Neural progenitor cell (in vitro differentiated cells): Measurements from ENCODE around the gene THEM4. TPM values are rescaled to one million over a fixed set of nuclear protein-coding genes. Genes with fewer than 3 reads are reported as not detected.

Experiments used
- DNase-seq: peaks from one replicate; pipeline ENCODE4 v3.0.0-alpha.2; 2016; ENCODE audit warnings: low spot score
- H2AFZ ChIP-seq: fragments of 200-600 bp; sonication (generic); replicated peaks from 2 replicates; pipeline ENCODE4 v1.6.1; 2016; ENCODE audit warnings: antibody characterized with exemption
- H3F3A ChIP-seq: fragments of 200-600 bp; sonication (generic); 2 replicates; pipeline ENCODE4 v1.6.1; 2016; ENCODE audit warnings: antibody characterized with exemption, low read depth
- H3K27ac ChIP-seq: fragments of 200-600 bp; sonication (generic); 2 replicates; pipeline ENCODE4 v1.5.1; 2016; ENCODE audit warnings: mild to moderate bottlenecking
- H3K27me3 ChIP-seq: fragments of 200-600 bp; sonication (generic); 2 replicates; pipeline ENCODE4 v1.6.1; 2016; ENCODE audit warnings: mild to moderate bottlenecking, moderate library complexity
- H3K36me3 ChIP-seq: fragments of 200-600 bp; sonication (generic); 2 replicates; pipeline ENCODE4 v1.5.1; 2016
- H3K4me1 ChIP-seq: fragments of 200-600 bp; sonication (generic); 2 replicates; pipeline ENCODE4 v1.6.1; 2016; ENCODE audit warnings: mixed run types
- H3K4me2 ChIP-seq: fragments of 200-600 bp; sonication (generic); 2 replicates; pipeline ENCODE4 v1.6.1; 2016
- H3K4me3 ChIP-seq: fragments of 200-600 bp; sonication (generic); 2 replicates; pipeline ENCODE4 v1.5.1; 2016
- H3K79me2 ChIP-seq: fragments of 200-600 bp; sonication (generic); 2 replicates; pipeline ENCODE4 v1.6.1; 2016; ENCODE audit warnings: low read depth
- H3K9ac ChIP-seq: fragments of 200-600 bp; sonication (generic); 2 replicates; pipeline ENCODE4 v1.6.1; 2016
- H3K9me3 ChIP-seq: fragments of 200-600 bp; sonication (generic); 2 replicates; pipeline ENCODE4 v1.5.1; 2016; ENCODE audit warnings: low read depth
- H4K20me1 ChIP-seq: fragments of 200-600 bp; sonication (generic); 2 replicates; pipeline ENCODE4 v1.6.1; 2016; ENCODE audit warnings: low read depth
- H3K27ac Mint-ChIP-seq: 3 replicates; pipeline ENCODE4 v1.8.0; 2021; ENCODE audit warnings: mixed read lengths
- H3K27me3 Mint-ChIP-seq: 2 replicates; pipeline ENCODE4 v1.8.0; 2022; ENCODE audit warnings: low read depth, mild to moderate bottlenecking, inconsistent platforms, moderate library complexity, mixed read lengths; ENCODE audit not compliant: insufficient read depth
- H3K36me3 Mint-ChIP-seq: 3 replicates; pipeline ENCODE4 v1.8.0; 2021; ENCODE audit warnings: mixed read lengths
- H3K4me1 Mint-ChIP-seq: 3 replicates; pipeline ENCODE4 v1.8.0; 2021; ENCODE audit warnings: mixed read lengths
- H3K4me3 Mint-ChIP-seq: 3 replicates; pipeline ENCODE4 v1.8.0; 2021; ENCODE audit warnings: mild to moderate bottlenecking, moderate library complexity, mixed read lengths
- H3K9me3 Mint-ChIP-seq: 3 replicates; pipeline ENCODE4 v1.8.0; 2020; ENCODE audit warnings: mixed read lengths
- EZH2 ChIP-seq: fragments of 200-600 bp; sonication (generic); IDR thresholded peaks from 2 replicates; pipeline ENCODE4 v1.6.1; 2017; ENCODE audit warnings: antibody characterized with exemption, mild to moderate bottlenecking, moderate library complexity
- EZH2phosphoT487 ChIP-seq: fragments of 200-600 bp; sonication (generic); IDR thresholded peaks from 2 replicates; pipeline ENCODE4 v1.6.1; 2017; ENCODE audit warnings: antibody characterized with exemption
- total RNA-seq: library from RNA; depleted of rRNA; stranded (reverse); fragments of >200 nt; gene quantifications from 2 replicates; pipeline ENCODE4 v1.2.3, GENCODE V29; 2015; ENCODE audit warnings: low replicate concordance
- TF ChIP-seq, protein P1 (sequence below): fragments of 200-600 bp; sonication (generic); IDR thresholded peaks from 2 replicates; pipeline ENCODE4 v1.5.1; 2017; ENCODE audit warnings: antibody characterized with exemption, mild to moderate bottlenecking

THEM4 gene
- total RNA-seq, 1 donor from 2014 or later: 14.1 TPM

DNA sequence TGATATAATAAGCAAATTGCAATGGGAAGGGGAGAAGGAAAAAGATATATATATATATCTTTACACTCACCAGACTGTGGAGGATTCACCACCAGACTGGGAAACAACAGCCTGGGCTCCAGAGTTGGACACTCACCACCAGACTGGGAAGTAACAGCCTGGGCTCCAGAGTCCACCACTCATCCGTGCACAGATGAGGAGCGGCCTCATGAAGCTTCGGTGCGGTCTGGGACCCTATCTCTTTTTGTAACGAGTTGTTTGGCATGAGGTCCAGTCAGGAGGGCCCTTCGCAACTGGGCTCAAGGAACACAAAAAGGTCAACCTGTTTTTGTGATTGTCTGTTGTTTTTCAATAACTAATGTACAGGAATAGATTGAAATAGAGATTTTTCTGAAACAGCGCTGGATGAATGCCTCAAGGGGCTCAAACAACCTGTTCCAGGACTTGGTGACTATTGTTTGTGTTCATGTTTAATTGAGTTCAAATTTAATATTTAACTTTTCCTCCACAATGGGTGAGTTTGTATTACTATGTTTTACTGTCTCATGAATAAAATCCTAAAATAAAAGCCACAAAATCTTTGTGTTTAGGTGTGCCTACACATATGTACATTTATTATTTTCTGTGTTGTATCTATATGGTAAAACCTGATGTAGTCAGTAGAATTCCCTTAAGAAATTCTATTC lies 44.2 kb upstream of the THEM4 start:
- H3K27me3 ChIP-seq: no peaks in the 10 kb centered on the region
- Mint-ChIP-seq H3K36me3 (no peaks in the 10 kb centered on the region), H3K27me3 (peaks cover 4% of the 10 kb centered on the region), H3K4me3 (no peak overlapping the region), H3K27ac (no peak overlapping the region), H3K9me3 (no peaks in the 10 kb centered on the region), H3K4me1 (no peaks in the 10 kb centered on the region)
- DNase-seq: no peak
- H3K36me3 ChIP-seq: no peaks in the 10 kb centered on the region
- H3K9ac ChIP-seq: no peak overlapping the region
- no peak overlapping the region for H3K4me3 ChIP-seq
- no peak overlapping the region for H3K4me2 ChIP-seq
- no peaks in the 10 kb centered on the region for H4K20me1 ChIP-seq
- H3K9me3 ChIP-seq: no peaks in the 10 kb centered on the region
- TF ChIP-seq EZH2: no peak
- TF ChIP-seq, protein P1, sequence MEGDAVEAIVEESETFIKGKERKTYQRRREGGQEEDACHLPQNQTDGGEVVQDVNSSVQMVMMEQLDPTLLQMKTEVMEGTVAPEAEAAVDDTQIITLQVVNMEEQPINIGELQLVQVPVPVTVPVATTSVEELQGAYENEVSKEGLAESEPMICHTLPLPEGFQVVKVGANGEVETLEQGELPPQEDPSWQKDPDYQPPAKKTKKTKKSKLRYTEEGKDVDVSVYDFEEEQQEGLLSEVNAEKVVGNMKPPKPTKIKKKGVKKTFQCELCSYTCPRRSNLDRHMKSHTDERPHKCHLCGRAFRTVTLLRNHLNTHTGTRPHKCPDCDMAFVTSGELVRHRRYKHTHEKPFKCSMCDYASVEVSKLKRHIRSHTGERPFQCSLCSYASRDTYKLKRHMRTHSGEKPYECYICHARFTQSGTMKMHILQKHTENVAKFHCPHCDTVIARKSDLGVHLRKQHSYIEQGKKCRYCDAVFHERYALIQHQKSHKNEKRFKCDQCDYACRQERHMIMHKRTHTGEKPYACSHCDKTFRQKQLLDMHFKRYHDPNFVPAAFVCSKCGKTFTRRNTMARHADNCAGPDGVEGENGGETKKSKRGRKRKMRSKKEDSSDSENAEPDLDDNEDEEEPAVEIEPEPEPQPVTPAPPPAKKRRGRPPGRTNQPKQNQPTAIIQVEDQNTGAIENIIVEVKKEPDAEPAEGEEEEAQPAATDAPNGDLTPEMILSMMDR: no peak
- TF ChIP-seq EZH2phosphoT487: no peak
- no peaks in the 10 kb centered on the region for H3K79me2 ChIP-seq
- peak overlapping the region; percentile 3 for H2AFZ ChIP-seq
- no peaks in the 10 kb centered on the region for H3F3A ChIP-seq
- H3K4me1 ChIP-seq: no peaks in the 10 kb centered on the region
- no peak overlapping the region for H3K27ac ChIP-seq

DNA sequence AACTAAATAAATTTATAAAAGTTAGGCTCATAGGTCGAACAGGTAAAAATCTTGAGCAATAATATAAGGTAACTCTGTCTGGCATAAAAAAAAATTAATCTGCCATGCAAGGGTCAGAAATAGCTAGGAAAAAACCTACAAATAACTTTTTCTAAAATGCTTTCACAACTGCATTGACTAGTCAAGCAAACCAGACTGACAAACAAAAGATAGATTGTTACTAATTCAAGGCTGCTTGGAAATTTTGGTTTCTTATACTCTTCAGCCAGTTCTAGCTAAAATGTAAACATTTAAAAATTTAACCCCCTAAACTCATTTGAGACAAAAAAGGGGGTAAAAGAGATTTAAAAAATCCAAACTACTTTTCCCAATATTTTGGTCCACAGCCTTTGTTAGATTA lies 43.5 kb upstream of the THEM4 start:
- no peak for DNase-seq
- TF ChIP-seq EZH2: no peak
- TF ChIP-seq EZH2phosphoT487: no peak
- TF ChIP-seq, protein P1: no peak
- no peak overlapping the region for H3K27ac Mint-ChIP-seq

DNA sequence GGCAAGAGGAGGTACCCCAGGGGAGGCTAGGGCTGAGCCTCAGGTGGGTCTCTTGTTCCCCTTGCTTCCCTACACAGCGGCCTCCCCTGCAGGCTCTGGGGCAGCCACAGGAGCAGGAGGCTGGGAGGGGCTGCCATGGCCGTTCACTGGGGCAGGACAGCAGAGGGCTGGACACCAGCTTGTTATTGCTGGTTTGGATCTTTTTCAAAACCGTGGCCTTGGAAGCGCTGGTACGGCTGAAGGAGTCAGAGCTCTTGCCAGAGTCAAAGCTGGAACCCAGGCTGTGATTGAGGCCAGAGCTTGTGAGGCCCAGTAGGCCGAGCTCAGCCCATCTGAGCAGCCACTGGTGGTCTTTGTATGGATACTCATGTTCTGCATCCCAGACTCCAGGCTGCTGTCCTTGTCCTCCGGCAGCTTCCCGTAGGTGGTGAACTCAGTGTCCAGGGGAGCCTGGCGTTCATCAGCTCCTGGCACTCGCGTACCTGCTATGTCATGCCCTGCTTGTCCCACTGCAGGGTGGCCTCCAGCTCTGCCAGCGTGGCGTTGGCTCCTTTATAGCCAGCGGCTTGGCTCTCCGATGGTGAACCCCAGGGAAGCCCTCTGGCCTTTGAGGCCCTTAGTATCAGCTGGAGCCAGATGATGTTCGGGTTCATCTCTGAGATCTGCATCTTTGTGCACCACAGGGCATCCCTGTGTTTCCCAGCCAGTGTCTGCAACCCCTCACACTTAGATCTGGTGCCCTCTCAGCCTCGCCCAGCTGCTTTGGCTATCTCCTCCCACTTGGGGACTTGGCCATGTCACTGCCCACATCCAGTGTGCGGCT lies 40.3 kb upstream of the THEM4 start:
- Histone ChIP-seq H3K4me2 (no peak overlapping the region), H3K27ac (no peak overlapping the region), H4K20me1 (no peaks in the 10 kb centered on the region), H2AFZ (no peak overlapping the region), H3K4me3 (no peak overlapping the region), H3K27me3 (no peaks in the 10 kb centered on the region), H3K9ac (no peak overlapping the region), H3F3A (no peaks in the 10 kb centered on the region), H3K79me2 (no peaks in the 10 kb centered on the region), H3K4me1 (no peaks in the 10 kb centered on the region), H3K36me3 (no peaks in the 10 kb centered on the region), H3K9me3 (no peaks in the 10 kb centered on the region)
- Mint-ChIP-seq H3K4me3 (no peak overlapping the region), H3K27ac (no peak overlapping the region), H3K36me3 (no peaks in the 10 kb centered on the region), H3K9me3 (no peaks in the 10 kb centered on the region), H3K27me3 (peaks cover 6% of the 10 kb centered on the region), H3K4me1 (peaks cover 22% of the 10 kb centered on the region)
- no peak for DNase-seq
- TF ChIP-seq, protein P1: no peak
- TF ChIP-seq EZH2 (no peak), EZH2phosphoT487 (no peak)

More for the DNA sequence above, 43.5 kb upstream of the THEM4 start:
- Histone ChIP-seq H3K9ac (no peak overlapping the region), H3K4me1 (no peaks in the 10 kb centered on the region), H3K27me3 (no peaks in the 10 kb centered on the region), H3K4me2 (no peak overlapping the region), H3F3A (no peaks in the 10 kb centered on the region), H4K20me1 (no peaks in the 10 kb centered on the region), H3K27ac (no peak overlapping the region), H3K36me3 (no peaks in the 10 kb centered on the region), H3K9me3 (no peaks in the 10 kb centered on the region), H2AFZ (no peak overlapping the region), H3K79me2 (no peaks in the 10 kb centered on the region), H3K4me3 (no peak overlapping the region)
- Mint-ChIP-seq H3K4me1 (no peaks in the 10 kb centered on the region), H3K4me3 (no peak overlapping the region), H3K36me3 (no peaks in the 10 kb centered on the region), H3K27me3 (peaks cover 4% of the 10 kb centered on the region), H3K9me3 (no peaks in the 10 kb centered on the region)
